T-helper 1 cell (primary cell): Measurements from ENCODE around the gene FLNC.

ENCODE experiments used
- DNase-seq, 5 donors: peaks; one replicate each; pipeline ENCODE4 v3.0.0-alpha.2; 2012 to 2020

FLNC gene

DNA sequence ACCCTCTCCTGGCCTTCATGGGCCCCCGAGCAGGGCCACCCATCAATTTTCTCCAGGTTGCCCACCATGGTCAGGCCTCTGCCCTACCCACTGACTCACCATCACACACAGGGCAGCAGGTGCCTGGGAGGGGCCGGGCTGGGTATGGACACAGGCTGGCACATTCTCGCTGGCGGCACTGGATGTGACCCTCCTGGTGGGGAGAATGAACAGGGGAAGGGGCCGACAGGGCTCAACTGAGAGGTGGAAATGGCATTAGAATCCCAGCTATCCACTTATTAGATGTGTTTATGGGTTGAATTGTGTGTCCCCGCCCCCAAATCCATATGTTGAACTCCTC lies 63.9 kb downstream of the FLNC start:
- DNase-seq = no peak

GRCh38 chr7:128895320-128895719 lies 65.1 kb downstream of the FLNC start:
- no peak for DNase-seq

DNA sequence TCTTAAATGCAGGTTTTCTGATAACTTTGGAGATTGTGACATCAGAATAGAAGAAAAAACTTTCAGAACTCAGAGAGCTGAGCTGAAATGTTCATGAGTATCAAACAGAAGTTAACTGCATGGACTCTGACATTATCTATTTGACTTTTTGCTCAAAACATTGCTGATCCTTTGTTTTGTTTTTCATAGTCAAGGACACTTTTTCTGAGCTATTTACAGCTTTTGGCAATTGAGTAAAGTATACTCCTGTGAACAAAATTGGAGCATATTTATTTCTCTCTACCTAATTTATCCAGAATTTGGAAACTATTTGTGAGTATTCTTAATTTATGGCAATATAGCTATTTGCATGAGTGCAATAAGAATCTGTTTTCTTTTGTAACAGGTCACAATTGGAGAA lies 69.2 kb downstream of the FLNC start:
- DNase-seq = no peak

DNA sequence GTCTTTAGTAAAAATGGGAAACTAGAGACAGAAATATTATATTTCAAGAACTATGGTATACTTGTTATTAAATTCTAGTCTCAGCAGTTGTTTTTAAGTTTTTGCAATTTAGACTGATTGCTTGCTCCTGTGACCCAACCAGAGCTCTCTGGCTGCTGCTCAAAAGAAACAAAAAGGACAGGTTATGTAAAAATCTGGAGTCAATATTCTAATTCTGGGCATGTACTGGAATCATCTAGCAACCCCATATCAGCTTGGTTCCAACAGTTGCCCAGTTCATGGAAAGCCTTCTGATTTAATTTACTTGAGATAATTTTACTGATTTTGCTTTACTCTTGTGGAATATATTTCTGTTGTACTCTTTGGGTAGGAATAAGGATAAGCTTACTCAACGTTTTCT lies 70.0 kb downstream of the FLNC start:
- DNase-seq = no peak

DNA sequence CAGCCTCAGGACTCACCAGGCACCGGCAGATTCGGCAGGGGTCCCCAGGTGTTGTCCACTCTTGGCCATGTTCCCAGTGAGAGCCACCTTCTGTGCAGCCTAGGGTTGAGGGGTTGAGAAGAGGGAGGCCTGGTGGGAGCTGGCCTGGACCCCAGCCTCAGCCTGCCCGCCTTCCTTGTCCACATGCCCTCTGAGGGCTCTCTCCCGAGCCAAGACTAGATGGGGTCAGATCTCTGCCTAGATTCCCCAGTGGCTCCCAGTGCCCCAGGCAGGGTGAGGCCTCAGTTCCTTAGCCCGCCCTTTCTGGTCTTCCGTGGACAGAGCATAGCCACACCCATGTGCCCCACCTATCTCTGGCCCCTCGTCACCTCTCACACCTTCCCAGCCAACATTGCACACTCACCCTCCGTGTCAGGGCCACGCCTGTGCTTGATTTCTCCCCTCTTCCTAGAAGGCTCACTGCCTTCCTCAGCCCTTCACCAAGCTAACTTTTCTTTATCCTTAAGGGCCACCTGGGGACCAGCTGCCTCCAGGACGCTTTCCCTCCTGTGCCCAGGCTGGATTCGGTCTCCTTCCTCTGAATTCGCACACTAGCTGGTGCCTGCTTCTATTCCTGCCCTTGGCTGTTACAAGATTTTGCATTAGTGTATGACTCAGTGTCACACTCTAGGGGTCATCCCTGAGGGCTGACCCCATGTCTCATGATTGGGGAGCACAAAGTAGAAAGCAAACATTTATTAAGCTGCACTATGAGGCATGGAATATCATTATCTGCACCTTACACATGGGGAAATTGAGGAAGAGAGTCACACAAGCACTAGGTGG lies 72.8 kb downstream of the FLNC start:
- no peak for DNase-seq

DNA sequence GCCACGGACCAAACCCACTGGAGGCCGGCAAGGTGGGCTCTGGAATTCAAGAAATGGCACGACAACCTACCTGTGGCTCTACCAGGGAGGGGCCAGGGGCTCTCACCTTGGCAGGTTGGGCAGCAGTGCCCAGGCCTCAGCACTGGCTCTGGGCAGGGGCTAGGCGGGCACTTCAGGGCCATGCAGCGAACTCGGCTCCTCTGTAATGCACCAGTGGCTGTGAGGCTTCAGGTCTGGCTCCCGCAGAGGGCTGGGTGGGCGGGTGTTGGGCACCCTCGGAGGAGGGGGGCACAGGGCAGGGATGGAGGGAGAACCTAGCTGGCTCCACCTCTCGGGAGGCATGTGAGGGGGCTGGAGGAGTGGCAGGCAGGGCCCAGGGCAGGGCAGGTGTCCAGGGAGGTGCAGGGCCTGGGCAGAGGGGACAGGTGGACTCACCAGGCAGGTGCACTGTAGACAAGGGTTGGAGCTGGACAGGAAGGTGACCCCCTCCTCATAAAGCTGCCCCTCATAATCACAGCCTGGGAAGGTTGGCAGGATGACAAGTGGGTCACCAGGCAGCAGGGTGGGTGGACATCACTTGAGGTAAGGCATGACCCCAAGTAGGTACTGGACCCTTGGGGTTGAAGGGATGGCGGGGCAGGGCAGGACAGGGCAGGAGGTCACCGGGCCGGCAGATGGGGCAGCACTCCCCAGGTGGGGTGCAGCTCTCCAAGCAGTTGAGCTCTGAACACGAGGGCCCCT lies 73.6 kb downstream of the FLNC start:
- DNase-seq = no peak

DNA sequence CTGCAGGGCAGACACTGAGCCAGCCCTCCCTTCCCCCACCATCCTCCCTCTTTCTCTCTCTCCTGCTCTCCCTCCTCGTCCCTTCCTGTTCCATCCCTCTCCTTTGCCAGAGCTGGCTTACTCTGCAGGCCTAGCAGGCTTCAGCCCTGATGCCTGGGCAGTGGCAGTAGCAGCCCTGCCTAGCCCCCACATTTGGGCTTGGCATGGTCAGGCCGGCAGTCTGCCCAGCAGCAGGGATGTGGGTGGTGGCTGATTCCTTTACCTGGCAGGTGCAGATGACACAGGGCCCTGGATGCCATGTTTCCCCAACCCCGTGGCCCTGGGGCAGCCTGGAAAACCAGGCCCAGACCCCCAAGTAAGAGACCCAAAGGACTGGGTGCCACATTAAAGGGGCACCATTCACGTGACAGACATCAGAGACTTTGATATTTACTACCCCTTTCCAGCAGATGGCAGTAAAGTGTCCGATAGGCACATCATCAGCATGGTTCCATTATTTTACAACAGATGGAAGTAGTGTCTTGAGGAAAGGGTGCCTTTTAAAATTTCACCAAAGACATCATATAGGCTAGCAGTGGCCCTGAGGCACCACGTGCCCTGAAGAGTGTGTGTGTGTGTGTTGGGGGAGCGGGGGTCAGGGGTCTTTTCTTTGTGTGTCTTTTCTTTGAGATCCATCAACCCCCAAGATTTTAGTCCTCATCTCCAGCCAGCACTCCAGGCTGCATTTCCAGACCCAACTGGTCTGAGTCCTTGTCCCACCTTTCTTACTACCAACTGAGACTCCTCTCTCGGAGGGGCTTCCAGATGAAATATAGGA lies 74.4 kb downstream of the FLNC start:
- DNase-seq = peak in 2 of 5 donors; percentile 33 to 52

GRCh38 chr7:128906001-128906765 lies 76.0 kb downstream of the FLNC start:
- DNase-seq = no peak

GRCh38 chr7:128906766-128907559 lies 76.8 kb downstream of the FLNC start:
- no peak for DNase-seq
